HG02588 (cell line): ENCODE measurements around the gene HCN1.
"Not testable (repeated sequence)": the region's sequence is repeated elsewhere in the genome, so short reads cannot be mapped to it uniquely, and the experiment has no call there.

ENCODE experiments used
- ATAC-seq: cut with Tn5 transposase; IDR thresholded peaks from one replicate; pipeline ENCODE4 v1.9.1; 2021; ENCODE audit warnings: mild to moderate bottlenecking, moderate library complexity; ENCODE audit not compliant: unreplicated experiment

HCN1 gene

GRCh38 chr5:45437752-45438151, 258.4 kb downstream of the HCN1 start:
- ATAC-seq = no peak

GRCh38 chr5:45417285-45417998, 278.7 kb downstream of the HCN1 start:
- no peak for ATAC-seq

GRCh38 chr5:45414620-45415573, 281.3 kb downstream of the HCN1 start:
- ATAC-seq = no peak

GRCh38 chr5:45411971-45412612, 284.1 kb downstream of the HCN1 start:
- ATAC-seq = no peak

- no peak for ATAC-seq
Measured at GRCh38 chr5:45410304-45410995, 285.7 kb downstream of the HCN1 start.

- ATAC-seq = no peak
Measured at GRCh38 chr5:45408067-45408466, 288.1 kb downstream of the HCN1 start.

GRCh38 chr5:45402804-45403455, 293.2 kb downstream of the HCN1 start:
- no peak for ATAC-seq

GRCh38 chr5:45399041-45399440, 297.1 kb downstream of the HCN1 start:
- no peak for ATAC-seq

GRCh38 chr5:45385321-45386058, 310.7 kb downstream of the HCN1 start:
- no peak for ATAC-seq

- no peak for ATAC-seq
Measured at GRCh38 chr5:45383985-45384384, 312.2 kb downstream of the HCN1 start.

- no peak for ATAC-seq
Measured at GRCh38 chr5:45382583-45382982, 313.6 kb downstream of the HCN1 start.

GRCh38 chr5:45376417-45376816, 319.8 kb downstream of the HCN1 start:
- ATAC-seq = no peak

GRCh38 chr5:45372629-45373028, 323.6 kb downstream of the HCN1 start:
- ATAC-seq = no peak

GRCh38 chr5:45371423-45371822, 324.8 kb downstream of the HCN1 start:
- not testable (repeated sequence) for ATAC-seq

- no peak for ATAC-seq
Measured at GRCh38 chr5:45355189-45355992, 340.8 kb downstream of the HCN1 start.

- no peak for ATAC-seq
Measured at GRCh38 chr5:45336464-45336863, 359.7 kb downstream of the HCN1 start.

- ATAC-seq = no peak
Measured at GRCh38 chr5:45335978-45336377, 360.2 kb downstream of the HCN1 start.

- no peak for ATAC-seq
Measured at GRCh38 chr5:45335346-45335745, 360.8 kb downstream of the HCN1 start.

GRCh38 chr5:45334939-45335338, 361.2 kb downstream of the HCN1 start:
- no peak for ATAC-seq
